ENCODE measurements around the gene UQCR11.

DNA sequence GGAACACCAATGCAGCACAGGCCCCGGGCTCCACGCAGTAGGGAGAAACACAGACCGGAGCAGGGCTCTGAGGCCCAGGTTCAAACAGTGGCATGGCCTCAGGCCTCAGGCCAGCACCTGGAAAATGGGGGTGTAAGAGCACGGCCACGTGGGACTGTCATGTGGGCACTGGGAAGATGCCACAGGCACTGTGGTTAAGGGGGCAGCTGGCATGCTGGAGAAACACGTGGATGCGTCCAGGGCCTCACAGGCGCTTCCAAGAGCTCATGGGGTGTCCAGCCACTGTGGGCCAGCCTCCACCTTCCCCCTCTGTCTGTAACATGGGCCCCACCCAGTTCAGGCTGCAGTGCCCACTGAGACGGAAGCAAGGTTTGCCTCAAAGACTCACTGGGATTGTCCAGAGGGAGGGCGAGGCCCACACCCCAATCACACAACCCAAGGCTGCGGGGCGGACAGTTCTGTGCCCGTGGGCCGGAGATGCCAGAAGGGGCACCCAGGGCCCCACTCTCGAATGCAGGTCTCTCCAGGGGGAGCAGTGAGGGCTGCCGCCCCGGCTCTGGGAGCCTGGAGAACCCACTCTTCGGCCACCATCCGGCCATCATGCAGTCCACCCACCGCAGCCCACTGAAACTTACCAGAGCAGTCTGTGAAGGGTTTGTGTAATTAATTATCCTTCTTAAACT is 6.3 kb downstream of the UQCR11 start:
- TF ChIP-seq, protein P1, sequence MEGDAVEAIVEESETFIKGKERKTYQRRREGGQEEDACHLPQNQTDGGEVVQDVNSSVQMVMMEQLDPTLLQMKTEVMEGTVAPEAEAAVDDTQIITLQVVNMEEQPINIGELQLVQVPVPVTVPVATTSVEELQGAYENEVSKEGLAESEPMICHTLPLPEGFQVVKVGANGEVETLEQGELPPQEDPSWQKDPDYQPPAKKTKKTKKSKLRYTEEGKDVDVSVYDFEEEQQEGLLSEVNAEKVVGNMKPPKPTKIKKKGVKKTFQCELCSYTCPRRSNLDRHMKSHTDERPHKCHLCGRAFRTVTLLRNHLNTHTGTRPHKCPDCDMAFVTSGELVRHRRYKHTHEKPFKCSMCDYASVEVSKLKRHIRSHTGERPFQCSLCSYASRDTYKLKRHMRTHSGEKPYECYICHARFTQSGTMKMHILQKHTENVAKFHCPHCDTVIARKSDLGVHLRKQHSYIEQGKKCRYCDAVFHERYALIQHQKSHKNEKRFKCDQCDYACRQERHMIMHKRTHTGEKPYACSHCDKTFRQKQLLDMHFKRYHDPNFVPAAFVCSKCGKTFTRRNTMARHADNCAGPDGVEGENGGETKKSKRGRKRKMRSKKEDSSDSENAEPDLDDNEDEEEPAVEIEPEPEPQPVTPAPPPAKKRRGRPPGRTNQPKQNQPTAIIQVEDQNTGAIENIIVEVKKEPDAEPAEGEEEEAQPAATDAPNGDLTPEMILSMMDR (IDR thresholded peaks at IDR 0.05): no peak
- no peak for TF ChIP-seq POLR2AphosphoS5 (IDR thresholded peaks at IDR 0.05)

Measured in upper lobe of left lung (tissue), 4 donors.